ENCODE data around the gene SPO11.

DNA sequence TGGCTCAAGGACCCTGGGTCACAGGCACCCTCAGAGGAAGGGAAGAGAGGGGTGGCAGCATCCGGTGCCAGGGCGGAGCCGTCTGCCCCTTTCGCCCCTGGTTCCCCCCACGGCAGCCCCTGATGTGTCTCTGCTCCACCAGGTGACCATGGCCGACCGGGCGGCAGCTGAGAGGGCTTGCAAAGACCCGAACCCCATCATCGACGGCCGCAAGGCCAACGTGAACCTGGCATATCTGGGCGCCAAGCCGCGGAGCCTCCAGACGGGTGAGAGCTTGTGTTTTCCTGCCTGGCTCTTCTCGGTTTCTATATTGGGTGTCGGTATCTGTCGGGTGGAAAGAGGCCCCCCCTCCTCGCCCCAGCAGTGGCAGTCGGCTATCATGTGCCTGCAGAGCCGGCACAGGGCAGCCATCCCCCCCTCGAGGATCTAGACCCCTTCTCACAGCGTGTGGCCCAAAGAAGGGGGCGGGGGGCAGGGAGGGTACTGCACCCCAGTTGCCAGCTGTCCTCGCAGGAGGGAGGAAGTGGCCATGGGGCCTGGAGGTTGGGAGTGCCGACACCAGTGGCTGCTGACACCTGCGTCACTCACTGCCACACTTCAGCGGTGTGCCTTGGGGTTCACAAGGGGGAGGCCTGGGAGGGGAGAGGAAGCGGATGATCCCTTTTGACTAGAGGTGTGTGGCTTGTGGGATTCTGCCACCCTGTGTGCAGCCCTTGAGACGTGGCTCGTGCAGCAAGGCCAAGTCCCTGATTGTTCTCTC, 63.1 kb downstream of the SPO11 start:
- TF ChIP-seq, protein P1, sequence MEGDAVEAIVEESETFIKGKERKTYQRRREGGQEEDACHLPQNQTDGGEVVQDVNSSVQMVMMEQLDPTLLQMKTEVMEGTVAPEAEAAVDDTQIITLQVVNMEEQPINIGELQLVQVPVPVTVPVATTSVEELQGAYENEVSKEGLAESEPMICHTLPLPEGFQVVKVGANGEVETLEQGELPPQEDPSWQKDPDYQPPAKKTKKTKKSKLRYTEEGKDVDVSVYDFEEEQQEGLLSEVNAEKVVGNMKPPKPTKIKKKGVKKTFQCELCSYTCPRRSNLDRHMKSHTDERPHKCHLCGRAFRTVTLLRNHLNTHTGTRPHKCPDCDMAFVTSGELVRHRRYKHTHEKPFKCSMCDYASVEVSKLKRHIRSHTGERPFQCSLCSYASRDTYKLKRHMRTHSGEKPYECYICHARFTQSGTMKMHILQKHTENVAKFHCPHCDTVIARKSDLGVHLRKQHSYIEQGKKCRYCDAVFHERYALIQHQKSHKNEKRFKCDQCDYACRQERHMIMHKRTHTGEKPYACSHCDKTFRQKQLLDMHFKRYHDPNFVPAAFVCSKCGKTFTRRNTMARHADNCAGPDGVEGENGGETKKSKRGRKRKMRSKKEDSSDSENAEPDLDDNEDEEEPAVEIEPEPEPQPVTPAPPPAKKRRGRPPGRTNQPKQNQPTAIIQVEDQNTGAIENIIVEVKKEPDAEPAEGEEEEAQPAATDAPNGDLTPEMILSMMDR (conservative IDR thresholded peaks at IDR 0.05) = no peak
- no peak for TF ChIP-seq EZH2 (IDR thresholded peaks at IDR 0.05; ENCODE audit: low read depth)
